Mesenchymal stem cell (in vitro differentiated cells and primary cell): ENCODE results near the gene UFSP1.
"Not testable (repeated sequence)": the region's sequence is repeated elsewhere in the genome, so short reads cannot be mapped to it uniquely, and the experiment has no call there.

Experiments used
- DNase-seq: peaks from one replicate; pipeline ENCODE4 v3.0.0-alpha.2; 2013
- H2AFZ ChIP-seq: one replicate; pipeline ENCODE4 v1.6.1; 2013; ENCODE audit warnings: low read depth, mild to moderate bottlenecking, control low read depth, inconsistent platforms, low read length, moderate library complexity
- H2AK5ac ChIP-seq: 2 replicates; pipeline ENCODE4 v1.6.1; 2013; ENCODE audit warnings: low read length, moderate library complexity, mild to moderate bottlenecking, inconsistent platforms; ENCODE audit not compliant: severe bottlenecking
- H2BK120ac ChIP-seq: one replicate; pipeline ENCODE4 v1.6.1; 2013; ENCODE audit warnings: low read depth, mild to moderate bottlenecking, inconsistent platforms, low read length, moderate library complexity
- H2BK12ac ChIP-seq, 2 experiments: one replicate each; pipeline ENCODE4 v1.6.1; 2013; ENCODE audit warnings: inconsistent platforms in 2 of 2, low read length in 2 of 2, mild to moderate bottlenecking in 2 of 2, moderate library complexity in 2 of 2, control low read depth in 1 of 2
- H2BK15ac ChIP-seq: one replicate; pipeline ENCODE4 v1.6.1; 2013; ENCODE audit warnings: mild to moderate bottlenecking, low read depth, inconsistent platforms; ENCODE audit not compliant: poor library complexity, severe bottlenecking
- H2BK5ac ChIP-seq: 2 replicates; pipeline ENCODE4 v1.6.1; 2013; ENCODE audit warnings: low read depth, mild to moderate bottlenecking, low read length, control low read depth, inconsistent platforms; ENCODE audit not compliant: poor library complexity, severe bottlenecking
- H3K14ac ChIP-seq, 2 experiments: one replicate each; pipeline ENCODE4 v1.6.1; 2013; ENCODE audit warnings: inconsistent platforms in 2 of 2, low read length in 2 of 2, control low read depth in 1 of 2, mild to moderate bottlenecking in 1 of 2, moderate library complexity in 1 of 2
- H3K18ac ChIP-seq, 2 experiments: one replicate each; pipeline ENCODE4 v1.6.1; 2013; ENCODE audit warnings: inconsistent platforms in 2 of 2, low read length in 2 of 2, control low read depth in 1 of 2, low read depth in 1 of 2, mild to moderate bottlenecking in 1 of 2
- H3K23ac ChIP-seq, 2 experiments: one replicate each; pipeline ENCODE4 v1.6.1; 2013; ENCODE audit warnings: inconsistent platforms in 2 of 2, low read length in 2 of 2, mild to moderate bottlenecking in 2 of 2, moderate library complexity in 2 of 2, control low read depth in 1 of 2
- H3K27ac ChIP-seq: 2 replicates; pipeline ENCODE4 v1.5.1; 2013; ENCODE audit warnings: mild to moderate bottlenecking, moderate library complexity, low read length, control low read depth, inconsistent platforms; ENCODE audit not compliant: poor library complexity, severe bottlenecking
- H3K27me3 ChIP-seq, 2 experiments: 2 replicates each; pipeline versions ENCODE4 v1.6.1 to v1.7.0; 2013; ENCODE audit warnings: low read length in 2 of 2, mild to moderate bottlenecking in 2 of 2, moderate library complexity in 2 of 2, control low read depth in 1 of 2, inconsistent platforms in 1 of 2; ENCODE audit not compliant: control insufficient read depth in 1 of 2, insufficient read depth in 1 of 2
- H3K36me3 ChIP-seq, 2 experiments: 2 replicates each; pipeline versions ENCODE4 v1.6.1 to v1.7.0; 2013; ENCODE audit warnings: low read length in 2 of 2, control low read depth in 1 of 2, inconsistent platforms in 1 of 2, low read depth in 1 of 2, mild to moderate bottlenecking in 1 of 2; ENCODE audit not compliant: insufficient read depth in 2 of 2, control insufficient read depth in 1 of 2
- H3K4ac ChIP-seq, 2 experiments: one replicate each; pipeline ENCODE4 v1.6.1; 2013; ENCODE audit warnings: inconsistent platforms in 2 of 2, low read length in 2 of 2, mild to moderate bottlenecking in 2 of 2, moderate library complexity in 2 of 2, control low read depth in 1 of 2, low read depth in 1 of 2
- H3K4me1 ChIP-seq: 2 replicates; pipeline ENCODE4 v1.6.1; 2013; ENCODE audit warnings: low read depth, low read length, control low read depth; ENCODE audit not compliant: control insufficient read depth, insufficient read depth
- H3K4me2 ChIP-seq: 2 replicates; pipeline ENCODE4 v1.6.1; 2013; ENCODE audit warnings: low read length, mild to moderate bottlenecking, inconsistent platforms; ENCODE audit not compliant: poor library complexity, severe bottlenecking
- H3K4me3 ChIP-seq, 2 experiments: 2 replicates each; pipeline versions ENCODE4 v1.5.1 to v1.7.0; 2013; ENCODE audit warnings: low read length in 2 of 2, mild to moderate bottlenecking in 2 of 2, control low read depth in 1 of 2, low read depth in 1 of 2; ENCODE audit not compliant: insufficient read depth in 1 of 2
- H3K79me1 ChIP-seq: replicated peaks from 2 replicates; pipeline ENCODE4 v1.6.1; 2013; ENCODE audit warnings: mild to moderate bottlenecking, control low read depth, low read length, inconsistent platforms; ENCODE audit not compliant: poor library complexity, severe bottlenecking
- H3K9ac ChIP-seq: 2 replicates; pipeline ENCODE4 v1.7.0; 2013; ENCODE audit warnings: mild to moderate bottlenecking, low read length, moderate library complexity
- H3K9me3 ChIP-seq: 2 replicates; pipeline ENCODE4 v1.7.0; 2013; ENCODE audit warnings: mild to moderate bottlenecking, low read length; ENCODE audit not compliant: control insufficient read depth
- H4K8ac ChIP-seq: one replicate; pipeline ENCODE4 v1.6.1; 2013; ENCODE audit warnings: inconsistent platforms, mild to moderate bottlenecking, low read length, moderate library complexity
- H4K91ac ChIP-seq: one replicate; pipeline ENCODE4 v1.6.1; 2013; ENCODE audit warnings: mild to moderate bottlenecking, low read length, inconsistent platforms
- WGBS: methylation state at CpG from one replicate; pipeline ENCODE4 v1.1.7; 2013; ENCODE audit warnings: mixed read lengths; 5-methylcytosine and 5-hydroxymethylcytosine counted together

The UFSP1 gene

DNA sequence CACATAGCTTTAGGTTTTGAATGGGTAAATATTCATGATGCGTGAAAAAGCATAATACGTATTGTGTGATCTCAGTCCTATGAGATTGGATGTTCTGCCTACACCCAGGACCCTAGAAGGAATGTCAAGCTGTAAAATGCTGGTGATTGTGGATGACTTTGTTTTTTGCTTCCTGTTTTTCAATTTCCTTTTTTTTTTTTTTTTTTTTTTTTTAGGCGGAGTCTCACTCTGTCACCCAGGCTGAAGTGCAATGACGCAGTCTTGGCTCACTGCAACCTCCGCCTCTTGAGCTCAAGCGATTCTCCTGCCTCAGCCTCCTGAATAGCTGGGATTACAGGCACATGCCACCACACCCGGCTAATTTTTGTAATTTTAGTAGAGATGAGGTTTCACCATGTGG lies 20.9 kb upstream of the UFSP1 start:
- not testable (repeated sequence) for H4K91ac ChIP-seq, H3K4ac ChIP-seq, H3K18ac ChIP-seq, H3K9me3 ChIP-seq, H2BK120ac ChIP-seq, H2AFZ ChIP-seq, H3K4me2 ChIP-seq, H2AK5ac ChIP-seq, DNase-seq, H3K27ac ChIP-seq, H3K27me3 ChIP-seq, H3K14ac ChIP-seq, H3K79me1 ChIP-seq, H4K8ac ChIP-seq, H2BK5ac ChIP-seq, H2BK15ac ChIP-seq, H2BK12ac ChIP-seq, H3K4me3 ChIP-seq, H3K9ac ChIP-seq, H3K4me1 ChIP-seq, H3K23ac ChIP-seq, H3K36me3 ChIP-seq
- 97% methylated on average over 6 of the region's 7 CpGs for WGBS

DNA sequence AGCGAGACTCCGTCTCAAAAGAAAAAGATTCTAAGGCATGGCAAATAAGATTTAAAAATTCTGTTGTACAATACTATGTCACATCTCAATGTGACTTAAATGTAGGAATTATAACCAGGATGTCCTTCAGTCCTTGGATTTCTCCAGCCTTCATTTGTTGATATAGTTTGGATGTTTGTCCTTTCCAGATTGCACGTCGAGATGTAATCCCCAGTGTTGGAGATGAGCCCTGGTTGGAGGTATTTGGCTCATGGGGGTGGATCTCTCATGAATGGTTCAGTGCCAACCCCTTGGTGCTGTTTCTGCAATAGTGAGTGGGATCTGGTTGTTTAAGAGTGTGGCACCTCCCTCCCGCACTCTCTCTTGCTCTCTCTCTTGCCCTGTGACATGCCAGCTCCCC lies 19.0 kb upstream of the UFSP1 start:
- Histone ChIP-seq H3K14ac (no peak overlapping the region), H3K4me2 (no peak overlapping the region), H3K23ac (no peak overlapping the region), H3K9ac (no peak overlapping the region), H4K8ac (no peak overlapping the region), H3K4ac (no peak overlapping the region), H3K4me3 (no peak overlapping the region), H3K18ac (no peak overlapping the region), H3K9me3 (peaks cover 5% of the 10 kb centered on the region), H3K27ac (no peak overlapping the region), H2AFZ (no peak overlapping the region), H3K27me3 (peaks cover 0 to 5% of the 10 kb centered on the region in 2 experiments), H2BK12ac (no peak overlapping the region), H2BK15ac (no peak overlapping the region), H2BK5ac (no peak overlapping the region), H2AK5ac (no peak overlapping the region), H3K4me1 (no peaks in the 10 kb centered on the region), H4K91ac (no peak overlapping the region), H3K79me1 (no peaks in the 10 kb centered on the region), H2BK120ac (no peak overlapping the region), H3K36me3 (no peaks in the 10 kb centered on the region)
- WGBS = 93% methylated on average over 3 of the region's 5 CpGs
- no peak for DNase-seq

DNA sequence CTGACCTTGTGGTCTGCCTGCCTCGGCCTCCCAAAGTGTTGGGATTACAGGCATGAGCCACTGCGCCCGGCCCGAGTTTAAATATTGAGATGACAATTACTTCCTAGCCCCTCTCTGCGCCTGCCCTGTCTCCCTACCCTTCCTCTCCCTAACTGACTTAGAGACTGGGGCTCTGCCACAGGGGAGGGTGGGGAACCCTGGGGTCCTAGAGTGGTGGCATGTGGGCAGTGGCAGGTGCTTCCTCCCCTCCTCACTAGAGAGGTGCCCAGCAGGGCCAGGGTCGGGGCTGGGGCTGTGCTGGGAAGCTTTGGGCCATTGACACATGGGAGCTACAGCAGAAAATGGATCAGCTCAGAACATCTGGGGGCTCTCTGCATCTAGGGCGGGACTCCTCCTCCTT lies 13.1 kb upstream of the UFSP1 start:
- H4K91ac ChIP-seq = no peak overlapping the region
- H3K23ac ChIP-seq = no peak overlapping the region

DNA sequence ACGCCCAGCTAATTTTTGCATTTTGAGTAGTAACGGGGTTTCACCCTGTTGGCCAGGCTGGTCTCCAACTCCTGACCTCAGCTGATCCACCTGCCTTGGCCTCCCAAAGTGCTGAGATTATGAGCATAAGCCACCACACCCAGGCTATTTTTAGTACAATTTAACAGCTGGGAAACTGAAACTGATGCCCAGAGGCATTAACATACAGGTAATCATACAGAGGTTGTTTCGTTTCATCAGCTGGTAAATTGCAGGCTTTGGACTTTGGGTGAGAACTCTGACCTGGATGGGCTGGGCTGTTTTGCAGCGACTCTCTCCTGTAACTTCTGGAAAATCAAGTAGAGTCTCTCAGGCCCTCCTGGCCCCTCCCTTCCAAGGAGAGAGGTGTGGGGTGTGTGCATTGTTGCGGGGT lies 12.4 kb upstream of the UFSP1 start:
- DNase-seq = no peak
- Histone ChIP-seq H3K27ac (no peak overlapping the region), H3K9me3 (peaks cover 5% of the 10 kb centered on the region), H3K14ac (no peak overlapping the region), H2BK12ac (no peak overlapping the region), H2AFZ (no peak overlapping the region), H3K23ac (no peak overlapping the region), H3K4ac (no peak overlapping the region), H2BK15ac (no peak overlapping the region), H4K91ac (no peak overlapping the region), H3K36me3 (no peaks in the 10 kb centered on the region), H3K4me1 (peaks cover 3% of the 10 kb centered on the region), H4K8ac (no peak overlapping the region), H3K18ac (no peak overlapping the region), H3K9ac (no peak overlapping the region), H3K4me2 (no peak overlapping the region), H3K27me3 (peaks cover 32 to 36% of the 10 kb centered on the region in 2 experiments), H2BK5ac (no peak overlapping the region), H3K4me3 (no peak overlapping the region), H3K79me1 (no peaks in the 10 kb centered on the region), H2BK120ac (no peak overlapping the region), H2AK5ac (no peak overlapping the region)
- 79% methylated on average over 3 of the region's 5 CpGs for WGBS

More for the DNA sequence above, 13.1 kb upstream of the UFSP1 start:
- H4K8ac ChIP-seq = no peak overlapping the region
- H3K4me1 ChIP-seq = no peaks in the 10 kb centered on the region
- no peak overlapping the region for H3K4me2 ChIP-seq
- no peaks in the 10 kb centered on the region for H3K79me1 ChIP-seq
- H2BK5ac ChIP-seq = no peak overlapping the region
- H3K27ac ChIP-seq = no peak overlapping the region
- no peak overlapping the region for H3K4ac ChIP-seq
- H3K4me3 ChIP-seq = no peak overlapping the region
- peaks cover 27 to 30% of the 10 kb centered on the region in 2 experiments for H3K27me3 ChIP-seq
- no peak overlapping the region for H2AFZ ChIP-seq
- WGBS = 92% methylated on average over 6 of the region's 7 CpGs
- H2BK15ac ChIP-seq = no peak overlapping the region
- no peak overlapping the region for H3K9ac ChIP-seq
- peaks cover 5% of the 10 kb centered on the region for H3K9me3 ChIP-seq
- no peak overlapping the region for H3K14ac ChIP-seq
- no peak overlapping the region for H2BK120ac ChIP-seq
- H2BK12ac ChIP-seq = no peak overlapping the region
- H3K36me3 ChIP-seq = no peaks in the 10 kb centered on the region
- no peak for DNase-seq
- H2AK5ac ChIP-seq = no peak overlapping the region
- no peak overlapping the region for H3K18ac ChIP-seq
